Peyer's patch (tissue), 4 donors: ENCODE results near the gene ELMO1.

ENCODE experiments used
- POLR2A ChIP-seq, 2 donors: fragments of 450-650 bp; IDR thresholded peaks; one replicate each; pipeline ENCODE4 v1.5.1; 2017; ENCODE audit warnings: antibody characterized with exemption in 2 of 2, mild to moderate bottlenecking in 2 of 2, moderate library complexity in 2 of 2
- TF ChIP-seq, protein P1 (sequence below), 6 experiments: fragments of 450-650 bp in 4 of 6; fragments of 200-600 bp in 2 of 6; sonication (generic) in 1 of 6; IDR thresholded peaks; one replicate each; pipeline ENCODE4 v1.5.1; 2017 to 2019; ENCODE audit warnings: antibody characterized with exemption in 6 of 6, mild to moderate bottlenecking in 3 of 6, moderate library complexity in 1 of 6

GRCh38 chr7:37194943-37195342 lies 253.7 kb downstream of the ELMO1 start:
- TF ChIP-seq, protein P1, sequence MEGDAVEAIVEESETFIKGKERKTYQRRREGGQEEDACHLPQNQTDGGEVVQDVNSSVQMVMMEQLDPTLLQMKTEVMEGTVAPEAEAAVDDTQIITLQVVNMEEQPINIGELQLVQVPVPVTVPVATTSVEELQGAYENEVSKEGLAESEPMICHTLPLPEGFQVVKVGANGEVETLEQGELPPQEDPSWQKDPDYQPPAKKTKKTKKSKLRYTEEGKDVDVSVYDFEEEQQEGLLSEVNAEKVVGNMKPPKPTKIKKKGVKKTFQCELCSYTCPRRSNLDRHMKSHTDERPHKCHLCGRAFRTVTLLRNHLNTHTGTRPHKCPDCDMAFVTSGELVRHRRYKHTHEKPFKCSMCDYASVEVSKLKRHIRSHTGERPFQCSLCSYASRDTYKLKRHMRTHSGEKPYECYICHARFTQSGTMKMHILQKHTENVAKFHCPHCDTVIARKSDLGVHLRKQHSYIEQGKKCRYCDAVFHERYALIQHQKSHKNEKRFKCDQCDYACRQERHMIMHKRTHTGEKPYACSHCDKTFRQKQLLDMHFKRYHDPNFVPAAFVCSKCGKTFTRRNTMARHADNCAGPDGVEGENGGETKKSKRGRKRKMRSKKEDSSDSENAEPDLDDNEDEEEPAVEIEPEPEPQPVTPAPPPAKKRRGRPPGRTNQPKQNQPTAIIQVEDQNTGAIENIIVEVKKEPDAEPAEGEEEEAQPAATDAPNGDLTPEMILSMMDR (IDR thresholded peaks at IDR 0.05) = no peak
- TF ChIP-seq POLR2A (IDR thresholded peaks at IDR 0.05) = no peak
